HG02884 (cell line): ENCODE measurements around the gene TRIP12.
"Not testable (repeated sequence)": the region's sequence is repeated elsewhere in the genome, so short reads cannot be mapped to it uniquely, and the experiment has no call there.

ENCODE experiments used
- ATAC-seq: cut with Tn5 transposase; IDR thresholded peaks from one replicate; pipeline ENCODE4 v1.9.1; 2021; ENCODE audit warnings: mild to moderate bottlenecking, moderate library complexity; ENCODE audit not compliant: unreplicated experiment

The TRIP12 gene

GRCh38 chr2:229921101-229921891 lies 513 bp downstream of the TRIP12 start:
- peak; percentile 13 for ATAC-seq

DNA sequence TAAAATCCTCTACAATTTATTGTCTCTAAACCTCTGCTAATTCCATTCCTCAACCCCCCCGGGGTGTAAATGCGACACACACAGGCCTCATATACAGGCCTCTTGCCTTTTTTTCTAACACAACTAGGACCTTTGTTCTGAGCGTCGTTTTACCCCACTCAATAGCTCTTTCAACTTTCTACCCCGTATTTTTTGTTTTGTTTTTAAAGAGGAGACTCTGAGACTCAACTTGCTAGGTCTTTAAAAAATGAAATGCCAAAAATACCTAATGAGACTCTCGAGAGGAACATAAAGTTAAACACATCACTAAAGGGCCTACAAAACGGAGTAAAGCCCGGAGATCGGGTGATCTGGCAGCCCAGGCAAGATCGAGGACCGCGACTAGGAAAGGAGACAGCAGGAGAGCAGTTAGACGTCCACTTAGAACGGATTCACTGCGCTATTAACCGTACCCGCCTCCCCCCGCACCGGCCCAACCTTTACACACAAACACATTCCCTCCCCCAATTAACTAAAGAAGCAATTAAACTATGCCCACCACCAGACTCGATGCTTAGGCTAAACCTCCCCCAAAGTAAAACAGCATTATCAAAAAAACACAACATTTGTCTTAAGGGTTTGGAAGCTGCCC lies 1.7 kb downstream of the TRIP12 start:
- no peak for ATAC-seq

DNA sequence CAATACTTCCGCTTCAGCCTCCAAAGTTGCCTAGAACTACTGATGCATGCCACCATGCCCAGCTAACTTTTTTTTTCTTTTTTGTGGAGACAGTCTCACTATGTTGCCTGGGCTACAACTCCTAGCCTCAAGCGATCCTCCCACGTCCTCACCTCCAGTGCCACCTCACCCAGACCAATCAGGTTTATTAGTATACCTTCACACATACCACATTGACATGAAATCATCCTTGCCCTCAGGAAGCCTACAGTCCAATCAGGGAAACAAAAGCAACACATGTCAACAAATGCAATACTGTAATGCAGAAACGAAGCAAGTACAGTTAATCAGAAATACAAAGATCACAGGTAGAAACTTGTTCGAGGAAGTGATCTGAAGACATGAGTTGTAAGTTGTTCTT lies 4.0 kb downstream of the TRIP12 start:
- no peak for ATAC-seq

- ATAC-seq = no peak
These were observed 7.6 kb downstream of the TRIP12 start for GRCh38 chr2:229914171-229914570.

GRCh38 chr2:229910832-229911412 lies 10.9 kb downstream of the TRIP12 start:
- no peak for ATAC-seq

GRCh38 chr2:229910147-229910831 lies 11.5 kb downstream of the TRIP12 start:
- no peak for ATAC-seq

GRCh38 chr2:229909090-229909489 lies 12.7 kb downstream of the TRIP12 start:
- no peak for ATAC-seq

GRCh38 chr2:229905601-229906000 lies 16.2 kb downstream of the TRIP12 start:
- ATAC-seq = no peak

GRCh38 chr2:229903037-229903436 lies 18.8 kb downstream of the TRIP12 start:
- no peak for ATAC-seq

- no peak for ATAC-seq
These were observed 20.0 kb downstream of the TRIP12 start for GRCh38 chr2:229901819-229902218.

DNA sequence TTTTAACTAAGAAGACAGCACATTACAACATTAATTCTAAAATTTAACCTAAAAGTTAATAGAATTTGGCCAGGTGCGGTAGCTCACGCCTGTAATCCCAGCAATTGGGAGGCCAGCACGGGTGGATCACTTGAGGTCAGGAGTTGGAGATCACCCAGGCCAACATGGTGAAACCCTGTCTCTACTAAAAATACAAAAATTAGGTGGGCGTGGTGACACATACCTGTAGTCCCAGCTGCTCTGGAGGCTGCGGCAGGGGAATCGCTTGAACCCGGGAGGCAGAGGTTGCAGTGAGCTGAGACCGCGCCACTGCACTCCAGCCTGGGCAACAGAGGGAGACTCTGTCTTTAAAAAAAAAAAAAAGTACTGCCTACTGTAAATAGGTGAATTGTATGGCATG lies 21.3 kb downstream of the TRIP12 start:
- not testable (repeated sequence) for ATAC-seq

DNA sequence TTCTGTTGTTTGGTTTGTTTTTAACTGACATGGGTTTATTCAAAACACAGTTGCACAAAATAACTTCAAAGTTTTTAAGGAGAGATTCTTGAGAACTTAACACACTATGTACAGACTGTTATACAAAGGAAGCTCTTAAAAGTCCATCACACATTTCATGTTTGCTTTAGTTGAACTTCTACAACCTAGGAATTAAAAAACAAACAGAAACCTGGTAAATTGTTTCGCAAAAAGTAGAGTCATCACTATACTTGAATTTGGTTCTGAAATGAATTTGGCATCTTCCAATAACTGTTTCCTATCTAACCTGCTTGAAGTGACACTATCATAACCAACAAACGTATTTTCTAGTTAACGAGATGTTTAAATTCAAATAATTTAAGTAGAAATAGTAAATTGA lies 21.8 kb downstream of the TRIP12 start:
- peak; percentile 64 for ATAC-seq

GRCh38 chr2:229899604-229900003 lies 22.2 kb downstream of the TRIP12 start:
- ATAC-seq = no peak

- ATAC-seq = no peak
These were observed 25.0 kb downstream of the TRIP12 start for GRCh38 chr2:229896857-229897256.

DNA sequence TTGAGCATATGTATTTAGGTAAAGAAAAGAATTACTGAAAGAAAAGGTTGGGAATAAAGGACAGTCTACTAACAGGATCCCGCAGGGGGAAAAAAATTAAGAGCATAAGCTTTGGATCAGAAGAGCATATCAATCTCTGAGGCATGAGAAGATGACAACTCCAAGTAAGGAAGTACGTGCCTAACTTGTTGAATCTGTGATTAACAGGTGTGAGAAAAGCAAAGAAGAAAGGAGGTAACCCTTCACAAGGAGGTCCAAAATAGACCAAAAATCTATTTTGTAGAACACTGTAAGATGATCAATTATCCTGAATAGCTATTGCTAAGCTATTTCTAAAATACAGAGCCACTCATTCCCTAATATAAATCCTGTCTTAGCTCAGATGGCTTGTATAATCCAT lies 32.8 kb downstream of the TRIP12 start:
- no peak for ATAC-seq

GRCh38 chr2:229888031-229888430 lies 33.8 kb downstream of the TRIP12 start:
- ATAC-seq = no peak

DNA sequence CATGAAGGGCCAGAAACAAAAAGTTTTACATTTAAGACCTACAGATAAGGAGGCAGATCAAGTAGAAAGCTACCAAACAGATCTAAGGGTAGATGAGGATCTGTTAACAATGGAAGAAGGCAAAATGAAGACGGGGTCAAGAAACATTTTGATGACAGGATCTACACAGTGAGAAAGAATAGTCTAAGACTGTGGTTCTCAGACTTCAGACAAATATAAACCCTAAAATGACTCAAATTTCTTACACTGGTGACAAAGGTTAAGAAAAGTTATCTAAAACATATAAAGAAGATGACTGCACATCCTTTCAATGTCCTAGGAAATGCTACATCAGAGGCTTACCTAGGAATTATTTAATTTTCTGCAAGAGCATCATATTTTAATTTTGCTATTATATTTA lies 34.4 kb downstream of the TRIP12 start:
- ATAC-seq = no peak

DNA sequence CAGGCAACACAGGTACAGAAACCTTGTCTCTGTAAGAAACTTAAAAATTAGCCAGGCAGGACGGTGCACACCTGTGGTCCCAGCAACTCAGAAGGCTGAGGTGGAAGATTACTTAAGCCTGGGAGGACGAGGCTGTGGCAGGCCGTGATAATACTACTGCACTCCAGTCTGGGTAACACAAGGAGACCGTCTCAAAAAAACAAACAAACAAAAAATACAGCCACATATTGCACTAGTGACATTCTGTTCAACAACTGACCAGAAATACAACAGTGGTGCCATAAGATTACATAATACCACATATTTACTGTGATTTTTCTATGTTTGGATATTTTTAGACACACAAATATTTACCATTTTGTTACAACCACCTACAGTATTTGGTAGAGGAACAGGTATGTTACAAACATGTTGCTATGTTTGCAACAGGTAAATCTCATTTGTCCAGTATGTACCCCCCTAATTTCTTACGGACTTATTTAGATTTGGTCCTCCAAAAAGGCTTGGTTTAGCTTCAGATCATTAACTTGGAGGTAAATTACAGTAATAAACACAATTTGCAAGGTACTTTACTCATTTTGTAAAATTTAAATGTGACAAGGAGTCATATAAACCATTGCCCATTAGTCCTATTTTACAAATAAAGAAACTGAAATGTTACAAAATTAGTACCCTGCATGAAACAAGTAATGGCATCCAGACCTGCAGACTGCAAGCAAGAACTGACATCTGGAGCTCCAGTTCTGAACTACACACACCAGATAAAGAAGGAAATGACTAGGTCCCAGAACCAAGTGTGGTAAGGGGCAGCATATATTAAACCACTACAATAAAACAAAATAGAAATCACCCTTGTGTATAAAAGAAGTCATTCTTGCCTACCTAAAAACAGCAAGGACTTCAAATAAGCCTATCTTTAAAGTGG lies 36.8 kb downstream of the TRIP12 start:
- peak; percentile 83 for ATAC-seq

DNA sequence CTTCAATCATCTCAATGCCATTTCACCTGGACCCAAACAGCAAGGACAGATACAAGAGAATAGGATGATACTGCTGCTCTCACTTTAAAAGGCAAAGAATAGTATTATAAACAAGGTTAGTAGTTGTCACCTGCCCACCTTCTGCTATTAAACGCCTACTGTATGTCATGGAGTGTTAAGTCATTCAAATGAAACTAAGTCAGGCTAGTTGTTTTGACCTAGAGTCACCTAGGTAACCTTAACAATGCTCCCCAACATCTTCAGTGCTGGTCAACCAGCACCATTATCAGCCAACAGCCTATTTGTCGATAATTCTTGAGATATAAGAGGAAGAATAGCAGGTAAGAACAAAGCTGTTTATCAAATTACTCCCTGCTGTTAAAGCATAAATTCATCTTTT lies 39.2 kb downstream of the TRIP12 start:
- ATAC-seq = no peak

GRCh38 chr2:229880892-229881586 lies 40.8 kb downstream of the TRIP12 start:
- ATAC-seq = no peak
